H1 (cell line): Measurements from ENCODE around the gene POLE. TPM values are rescaled to one million over a fixed set of nuclear protein-coding genes. Genes with fewer than 3 reads are reported as not detected.

Experiments
- CTCF ChIA-PET: fragments of 300-600 bp; sonication (Branson Sonifier 250); formaldehyde crosslinking; loops from one replicate; lab custom pipeline; 2021; ENCODE audit not compliant: partially characterized antibody; lab: Charles Lee
- POLR2A ChIA-PET: fragments of 300-600 bp; sonication (Branson Sonifier 250); formaldehyde crosslinking; loops from one replicate; lab custom pipeline; 2021; ENCODE audit warnings: inconsistent platforms; ENCODE audit not compliant: partially characterized antibody; lab: Charles Lee
- DNase-seq, 2 experiments: peaks; one replicate each; pipeline versions ENCODE4 v3.0.0 to v3.0.0-alpha.2; 2010 to 2022; ENCODE audit warnings: low spot score in 2 of 2, low read depth in 1 of 2, mixed read lengths in 1 of 2
- FAIRE-seq: peaks from 2 replicates; lab custom pipeline; 2011; peaks lifted over from hg19 to GRCh38; lab: Jason Lieb, UNC
- H2AFZ ChIP-seq: 2 replicates; pipeline ENCODE4 v1.8.1; 2012; ENCODE audit warnings: low read length, inconsistent platforms
- H2AK5ac ChIP-seq: 2 replicates; pipeline ENCODE4 v1.6.1; 2013; ENCODE audit warnings: low read depth, low read length
- H2BK120ac ChIP-seq: replicated peaks from 2 replicates; pipeline ENCODE3; 2013; ENCODE audit warnings: low read depth, low read length, inconsistent platforms
- H2BK12ac ChIP-seq: 2 replicates; pipeline ENCODE4 v1.6.1; 2013; ENCODE audit warnings: low read depth, low read length
- H2BK15ac ChIP-seq: 2 replicates; pipeline ENCODE4 v1.6.1; 2013; ENCODE audit warnings: low read length
- H2BK20ac ChIP-seq: 2 replicates; pipeline ENCODE4 v1.6.1; 2013; ENCODE audit warnings: low read length
- H2BK5ac ChIP-seq: 2 replicates; pipeline ENCODE4 v1.6.1; 2013; ENCODE audit warnings: low read depth, low read length
- H3K14ac ChIP-seq: 2 replicates; pipeline ENCODE4 v1.6.1; 2013; ENCODE audit warnings: inconsistent platforms; ENCODE audit not compliant: insufficient read length
- H3K18ac ChIP-seq: 2 replicates; pipeline ENCODE4 v1.6.1; 2013; ENCODE audit warnings: low read length; ENCODE audit errors: extremely low read depth
- H3K23ac ChIP-seq: 2 replicates; pipeline ENCODE4 v1.6.1; 2013; ENCODE audit warnings: inconsistent platforms; ENCODE audit not compliant: insufficient read length
- H3K23me2 ChIP-seq: 2 replicates; pipeline ENCODE4 v1.6.1; 2013; ENCODE audit warnings: low read depth, low read length
- H3K27ac ChIP-seq: 2 replicates; pipeline ENCODE4 v1.6.1; 2011; ENCODE audit warnings: low read depth, low read length, inconsistent platforms
- H3K27me3 ChIP-seq, 4 experiments: replicated peaks in 1 of 4; 1 replicate in 1 of 4; 2 replicates in 3 of 4; pipeline versions ENCODE4 v1.6.1 to v1.8.1; 2011 to 2013; ENCODE audit warnings: low read length in 3 of 4, mild to moderate bottlenecking in 3 of 4, inconsistent platforms in 2 of 4, mixed read lengths in 2 of 4, moderate library complexity in 1 of 4; ENCODE audit not compliant: control insufficient read depth in 3 of 4, insufficient read depth in 3 of 4; ENCODE audit errors: extremely low read depth in 1 of 4
- H3K36me3 ChIP-seq, 4 experiments: 2 replicates each; pipeline versions ENCODE4 v1.6.1 to v1.8.1; 2011 to 2013; ENCODE audit warnings: mild to moderate bottlenecking in 4 of 4, low read length in 3 of 4, moderate library complexity in 2 of 4, control low read depth in 1 of 4, inconsistent platforms in 1 of 4; ENCODE audit not compliant: insufficient read depth in 4 of 4, control insufficient read depth in 2 of 4
- H3K4ac ChIP-seq: replicated peaks from 2 replicates; pipeline ENCODE3; 2013; ENCODE audit warnings: low read length, low read depth, mixed read lengths, inconsistent platforms; ENCODE audit not compliant: insufficient read length
- H3K4me1 ChIP-seq, 4 experiments: replicated peaks in 1 of 4; 1 replicate in 1 of 4; 2 replicates in 3 of 4; pipeline versions ENCODE4 v1.6.1 to v1.8.1; 2011 to 2013; ENCODE audit warnings: low read length in 3 of 4, inconsistent platforms in 2 of 4, mixed read lengths in 1 of 4; ENCODE audit not compliant: insufficient read depth in 4 of 4, control insufficient read depth in 3 of 4
- H3K4me2 ChIP-seq, 2 experiments: 2 replicates each; pipeline versions ENCODE4 v1.6.1 to v1.8.1; 2011 to 2013; ENCODE audit warnings: low read depth in 2 of 2, low read length in 2 of 2, control low read depth in 1 of 2, inconsistent platforms in 1 of 2, mild to moderate bottlenecking in 1 of 2; ENCODE audit not compliant: insufficient read depth in 1 of 2
- H3K4me3 ChIP-seq, 4 experiments: fragments of 200-600, 300-600 bp in 1 of 4; sonication (generic), shearing (Covaris generic), sonication (Bioruptor Twin) in 1 of 4; 2 replicates each; pipeline versions ENCODE4 v1.5.1 to v1.8.1; 2011 to 2016; ENCODE audit warnings: low read length in 4 of 4, low read depth in 3 of 4, control low read depth in 2 of 4, inconsistent platforms in 2 of 4, mild to moderate bottlenecking in 2 of 4, mixed read lengths in 1 of 4, moderate library complexity in 1 of 4; ENCODE audit not compliant: insufficient read depth in 2 of 4; ENCODE audit errors: extremely low read depth in 1 of 4
- H3K56ac ChIP-seq: replicated peaks from 2 replicates; pipeline ENCODE3; 2013; ENCODE audit warnings: low read depth, mild to moderate bottlenecking, mixed read lengths, low read length, inconsistent platforms; ENCODE audit not compliant: insufficient read length
- H3K79me1 ChIP-seq: 2 replicates; pipeline ENCODE4 v1.6.1; 2013; ENCODE audit warnings: low read depth, low read length, control low read depth
- H3K79me2 ChIP-seq, 2 experiments: 2 replicates each; pipeline versions ENCODE4 v1.6.1 to v1.8.1; 2012 to 2013; ENCODE audit warnings: low read length in 2 of 2, mild to moderate bottlenecking in 2 of 2, inconsistent platforms in 1 of 2; ENCODE audit not compliant: insufficient read depth in 2 of 2, control insufficient read depth in 1 of 2
- H3K9ac ChIP-seq, 4 experiments: replicated peaks in 1 of 4; 1 replicate in 1 of 4; 2 replicates in 3 of 4; pipeline versions ENCODE4 v1.6.1 to v1.8.1; 2011 to 2013; ENCODE audit warnings: low read depth in 3 of 4, low read length in 3 of 4, control low read depth in 2 of 4, mild to moderate bottlenecking in 2 of 4, moderate library complexity in 2 of 4, inconsistent platforms in 1 of 4; ENCODE audit errors: extremely low read depth in 1 of 4
- H3K9me3 ChIP-seq, 2 experiments: 2 replicates each; pipeline versions ENCODE4 v1.6.1 to v1.8.1; 2012 to 2013; ENCODE audit warnings: mild to moderate bottlenecking in 2 of 2, moderate library complexity in 2 of 2, control low read depth in 1 of 2, inconsistent platforms in 1 of 2, low read depth in 1 of 2, low read length in 1 of 2, mixed read lengths in 1 of 2; ENCODE audit not compliant: insufficient read depth in 2 of 2
- H4K20me1 ChIP-seq, 2 experiments: replicated peaks in 1 of 2; 2 replicates each; pipeline versions ENCODE3 to v1.8.1; 2011 to 2013; ENCODE audit warnings: inconsistent platforms in 2 of 2, low read length in 2 of 2, mild to moderate bottlenecking in 1 of 2; ENCODE audit not compliant: insufficient read depth in 2 of 2, control insufficient read depth in 1 of 2
- H4K5ac ChIP-seq: 2 replicates; pipeline ENCODE4 v1.6.1; 2013; ENCODE audit warnings: low read length, low read depth, mixed read lengths, inconsistent platforms; ENCODE audit not compliant: insufficient read length
- H4K8ac ChIP-seq: 2 replicates; pipeline ENCODE4 v1.8.0; 2013; ENCODE audit warnings: mild to moderate bottlenecking, moderate library complexity, low read length, inconsistent platforms; ENCODE audit not compliant: insufficient read depth; ENCODE audit errors: extremely low read depth
- H4K91ac ChIP-seq: replicated peaks from 2 replicates; pipeline ENCODE3; 2013; ENCODE audit warnings: low read length, mixed read lengths, inconsistent platforms; ENCODE audit not compliant: insufficient read length
- FOSL1 ChIP-seq: IDR thresholded peaks from 2 replicates; pipeline ENCODE4 v1.6.1; 2011; ENCODE audit warnings: mild to moderate bottlenecking, low read depth, low read length, moderate library complexity; ENCODE audit not compliant: insufficient read depth
- HDAC2 ChIP-seq, 2 experiments: fragments of 300-600 bp in 1 of 2; sonication (generic) in 1 of 2; IDR thresholded peaks; 2 replicates each; pipeline ENCODE4 v1.6.1; 2011 to 2012; ENCODE audit warnings: low read depth in 2 of 2, low read length in 2 of 2, mild to moderate bottlenecking in 2 of 2, moderate library complexity in 2 of 2, borderline replicate concordance in 1 of 2, inconsistent platforms in 1 of 2
- KDM5A ChIP-seq: fragments of 200-600 bp; IDR thresholded peaks from 2 replicates; pipeline ENCODE4 v1.7.1; 2012; ENCODE audit warnings: mild to moderate bottlenecking, low read length, inconsistent platforms, mixed read lengths
- POLR2A ChIP-seq, 2 experiments: IDR thresholded peaks; 1 replicate in 1 of 2; 2 replicates in 1 of 2; pipeline ENCODE4 v1.6.1; 2011; ENCODE audit warnings: low read depth in 2 of 2, low read length in 2 of 2, mild to moderate bottlenecking in 2 of 2; ENCODE audit errors: control extremely low read depth in 1 of 2
- WGBS, 2 experiments: shearing (Covaris generic) in 1 of 2; methylation state at CpG; one replicate each; pipeline versions ENCODE4 v1.1.6 to v1.1.7; 2013 to 2015; ENCODE audit warnings: low lambda C conversion rate in 2 of 2, mixed read lengths in 2 of 2, inconsistent platforms in 1 of 2, low coverage in 1 of 2, missing lambda C conversion rate in 1 of 2; ENCODE audit not compliant: insufficient replicate concordance in 2 of 2, insufficient coverage in 1 of 2, insufficient read length in 1 of 2; ENCODE audit errors: extremely low coverage in 1 of 2, missing lambda C conversion rate in 1 of 2; 5-methylcytosine and 5-hydroxymethylcytosine counted together
- polyA plus RNA-seq, 7 experiments: library from polyadenylated mRNA; depleted of rRNA in 3 of 7; stranded (reverse) in 5 of 7; unstranded in 2 of 7; fragments of >200 nt in 5 of 7; fragments of 200-250 nt in 2 of 7; gene quantifications; 1 replicate in 5 of 7; 2 replicates in 1 of 7; 4 replicates in 1 of 7; pipeline versions ENCODE4 v1.2.1 to v1.2.3, GENCODE V29; 2011 to 2013; ENCODE audit warnings: missing spikeins in 2 of 7, mixed read lengths in 2 of 7
- total RNA-seq: library from RNA; stranded (reverse); fragmentation: NEBNext Ultra II Directional; extraction: Animal tissue kit (Norgen Biotek cat#: 25700); gene quantifications from 2 replicates; pipeline ENCODE4 v1.2.1, GENCODE V29; 2021

Gene POLE
- total and polyA plus RNA-seq, 2 of the 8 experiments (the other 6 are each of a cell fraction or from before 2014, with no cell fraction given), result 59.7 to 115 TPM

DNA sequence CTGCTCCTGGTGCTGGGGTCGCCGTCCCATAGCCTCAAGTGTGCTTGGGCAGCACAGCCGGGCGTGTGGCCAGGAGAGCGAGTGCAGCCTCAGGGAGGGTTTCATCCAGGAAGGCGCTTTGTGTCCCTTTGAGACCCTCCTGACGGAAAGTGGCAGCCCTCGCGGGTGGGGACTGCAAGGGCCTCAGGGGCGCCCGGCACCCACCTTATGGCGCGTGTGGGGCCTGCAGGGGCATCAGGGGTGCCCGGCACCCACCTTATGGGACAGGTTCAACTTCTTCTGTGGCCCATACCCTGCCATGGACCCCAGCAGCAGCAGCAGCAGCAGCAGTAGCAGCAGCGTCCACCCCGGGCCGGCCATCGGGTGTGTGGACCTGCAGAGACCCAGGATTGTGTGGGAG lies 81.2 kb downstream of the POLE start:
- H3K23ac ChIP-seq, result no peak overlapping the region
- H3K27ac ChIP-seq, result no peak overlapping the region
- no peak overlapping the region for H3K56ac ChIP-seq
- H2AFZ ChIP-seq, result no peak overlapping the region
- H2BK15ac ChIP-seq, result no peak overlapping the region
- H3K9ac ChIP-seq, result no peak overlapping the region
- H3K14ac ChIP-seq, result no peak overlapping the region
- H3K4me2 ChIP-seq, result no peak overlapping the region
- peaks cover 13 to 83% (median 65%) of the 10 kb centered on the region in 4 experiments for H3K27me3 ChIP-seq
- H2BK12ac ChIP-seq, result no peak overlapping the region
- H4K5ac ChIP-seq, result no peak overlapping the region
- H4K91ac ChIP-seq, result no peak overlapping the region
- no peak overlapping the region for H2BK20ac ChIP-seq
- ChIA-PET CTCF (interaction anchor here (5.5 to 6.1 kb wide), 2 partner anchors 8 to 11 kb away, joined by 37 to 41 read pairs; partner anchors contain the start of gene P2RX2), POLR2A (interaction anchor here (1.6 kb wide), 1 partner anchor 14 kb away, joined by 5 read pairs; no protein-coding TSS in a partner anchor)
- H3K23me2 ChIP-seq, result no peaks in the 10 kb centered on the region
- 90% methylated on average over 18 of the region's 18 CpGs; no CpG with 5 or more reads in 1 of the 2 experiments for WGBS, 2 experiments
- H3K4me1 ChIP-seq, result peaks cover 0 to 1% (median 0%) of the 10 kb centered on the region in 4 experiments; a peak in 3 of 7 replicates
- peaks cover 0 to 5% of the 10 kb centered on the region in 2 experiments for H4K20me1 ChIP-seq
- DNase-seq (no peak), FAIRE-seq (no peak)
- no peak overlapping the region for H2BK120ac ChIP-seq
- H3K18ac ChIP-seq, result no peak overlapping the region
- H2AK5ac ChIP-seq, result no peak overlapping the region
- H2BK5ac ChIP-seq, result no peak overlapping the region
- no peaks in the 10 kb centered on the region for H3K36me3 ChIP-seq
- no peaks in the 10 kb centered on the region for H3K79me2 ChIP-seq
- peaks cover 0 to 3% of the 10 kb centered on the region in 2 experiments; a peak in 1 of 4 replicates for H3K9me3 ChIP-seq
- H3K4ac ChIP-seq, result no peak overlapping the region
- no peaks in the 10 kb centered on the region for H3K79me1 ChIP-seq
- no peak overlapping the region for H3K4me3 ChIP-seq
- H4K8ac ChIP-seq, result no peak overlapping the region
- TF ChIP-seq FOSL1, result no peak
- TF ChIP-seq KDM5A, result no peak
- no peak for TF ChIP-seq POLR2A (IDR thresholded peaks at IDR 0.05; ENCODE audit: control extremely low read depth in 1 of 2, low read depth in 2 of 2, low read length in 2 of 2)
- TF ChIP-seq HDAC2 (IDR thresholded peaks at IDR 0.05; ENCODE audit: borderline replicate concordance in 1 of 2, low read depth in 2 of 2, low read length in 2 of 2), result no peak
